ENCODE data around the gene PRDM11. TPM values are rescaled to one million over a fixed set of nuclear protein-coding genes. Genes with fewer than 3 reads are reported as not detected.

Gene PRDM11
- total RNA-seq, 1 experiment from 2014 or later: 8.3 TPM

GRCh38 chr11:45107029-45107428 lies 39.4 kb upstream of the PRDM11 start:
- Mint-ChIP-seq H3K9me3 (no peaks in the 10 kb centered on the region), H3K27me3 (ENCODE audit: low read depth) (0 out of 2 replicates have a peak, but pooled peaks cover 3% of the 10 kb centered on the region), H3K4me1 (peaks cover 3% of the 10 kb centered on the region; the same call in 1 of the 2 replicates), H3K36me3 (no peaks in the 10 kb centered on the region), H3K27ac (no peak overlapping the region), H3K4me3 (no peak overlapping the region)
- ChIA-PET CTCF (interaction anchor here (1.0 to 10.6 kb wide), 3 partner anchors 169 to 665 kb away, joined by 3 to 361 read pairs (median 5); no protein-coding TSS in a partner anchor), POLR2A (no interaction called here)
- TF ChIP-seq ZNF512 (CRISPR knock-in tag; IDR thresholded peaks at IDR 0.05; ENCODE audit: borderline replicate concordance): no peak
- no peak for TF ChIP-seq AR (CRISPR knock-in tag; IDR thresholded peaks at IDR 0.05)
- no peak for TF ChIP-seq GRHL2 (CRISPR knock-in tag; IDR thresholded peaks at IDR 0.05; ENCODE audit: insufficient replicate concordance, severe bottlenecking)
- TF ChIP-seq GTF2I (CRISPR knock-in tag; conservative IDR thresholded peaks at IDR 0.05): no peak
- TF ChIP-seq SMAD4 (CRISPR knock-in tag; IDR thresholded peaks at IDR 0.05): no peak
- no peak for TF ChIP-seq JAZF1 (CRISPR knock-in tag; IDR thresholded peaks at IDR 0.05)
- no peak for TF ChIP-seq NFATC4 (CRISPR knock-in tag; IDR thresholded peaks at IDR 0.05)
- TF ChIP-seq USF1 (CRISPR knock-in tag; IDR thresholded peaks at IDR 0.05): no peak
- no peak for TF ChIP-seq SOX15 (CRISPR knock-in tag; IDR thresholded peaks at IDR 0.05)
- no peak for TF ChIP-seq MYBL2 (CRISPR knock-in tag; IDR thresholded peaks at IDR 0.05)
- TF ChIP-seq HMGA2 (CRISPR knock-in tag; IDR thresholded peaks at IDR 0.05): no peak
- DNase-seq (ENCODE audit: low spot score) (no peak), ATAC-seq (no peak)

GRCh38 chr11:45108070-45109064 lies 38.1 kb upstream of the PRDM11 start:
- ChIA-PET POLR2A (no interaction called here), CTCF (interaction anchor here (0.7 to 10.6 kb wide), 12 partner anchors 25 to 664 kb away, joined by 3 to 361 read pairs (median 3); no protein-coding TSS in a partner anchor)
- Mint-ChIP-seq H3K27me3 (ENCODE audit: low read depth) (peaks cover 11% of the 10 kb centered on the region; the same call in 1 of the 2 replicates), H3K4me3 (no peak overlapping the region), H3K4me1 (no peaks in the 10 kb centered on the region), H3K27ac (no peak overlapping the region), H3K9me3 (no peaks in the 10 kb centered on the region), H3K36me3 (no peaks in the 10 kb centered on the region)
- ATAC-seq: no peak
- TF ChIP-seq NR2C2 (CRISPR knock-in tag; IDR thresholded peaks at IDR 0.05): no peak
- TF ChIP-seq E2F4 (CRISPR knock-in tag; IDR thresholded peaks at IDR 0.05; ENCODE audit: borderline replicate concordance, low read depth): no peak
- no peak for TF ChIP-seq ZMAT4 (CRISPR knock-in tag; IDR thresholded peaks at IDR 0.05)
- TF ChIP-seq OVOL2 (CRISPR knock-in tag; IDR thresholded peaks at IDR 0.05; ENCODE audit: borderline replicate concordance): no peak
- TF ChIP-seq AFF4 (CRISPR knock-in tag; IDR thresholded peaks at IDR 0.05; ENCODE audit: borderline replicate concordance): no peak
- TF ChIP-seq ELF4 (CRISPR knock-in tag; IDR thresholded peaks at IDR 0.05; ENCODE audit: low read depth): no peak
- TF ChIP-seq ZNF219 (CRISPR knock-in tag; IDR thresholded peaks at IDR 0.05; ENCODE audit: borderline replicate concordance): no peak
- no peak for DNase-seq (ENCODE audit: low spot score)
